A172 (cell line): Measurements from ENCODE around the gene ZCCHC14. TPM values are rescaled to one million over a fixed set of nuclear protein-coding genes. Genes with fewer than 3 reads are reported as not detected.

Experiments used
- DNase-seq: peaks from one replicate; pipeline ENCODE4 v3.0.0-alpha.2; 2015; ENCODE audit warnings: low spot score
- total RNA-seq: library from RNA; depleted of rRNA; stranded (reverse); fragments of >200 nt; shearing (Covaris generic); gene quantifications from 2 replicates; pipeline ENCODE4 v1.2.3, GENCODE V29; 2014; rRNA removed

ZCCHC14 gene
- 7.1 and 8.4 TPM in 2 replicates for total RNA-seq

DNA sequence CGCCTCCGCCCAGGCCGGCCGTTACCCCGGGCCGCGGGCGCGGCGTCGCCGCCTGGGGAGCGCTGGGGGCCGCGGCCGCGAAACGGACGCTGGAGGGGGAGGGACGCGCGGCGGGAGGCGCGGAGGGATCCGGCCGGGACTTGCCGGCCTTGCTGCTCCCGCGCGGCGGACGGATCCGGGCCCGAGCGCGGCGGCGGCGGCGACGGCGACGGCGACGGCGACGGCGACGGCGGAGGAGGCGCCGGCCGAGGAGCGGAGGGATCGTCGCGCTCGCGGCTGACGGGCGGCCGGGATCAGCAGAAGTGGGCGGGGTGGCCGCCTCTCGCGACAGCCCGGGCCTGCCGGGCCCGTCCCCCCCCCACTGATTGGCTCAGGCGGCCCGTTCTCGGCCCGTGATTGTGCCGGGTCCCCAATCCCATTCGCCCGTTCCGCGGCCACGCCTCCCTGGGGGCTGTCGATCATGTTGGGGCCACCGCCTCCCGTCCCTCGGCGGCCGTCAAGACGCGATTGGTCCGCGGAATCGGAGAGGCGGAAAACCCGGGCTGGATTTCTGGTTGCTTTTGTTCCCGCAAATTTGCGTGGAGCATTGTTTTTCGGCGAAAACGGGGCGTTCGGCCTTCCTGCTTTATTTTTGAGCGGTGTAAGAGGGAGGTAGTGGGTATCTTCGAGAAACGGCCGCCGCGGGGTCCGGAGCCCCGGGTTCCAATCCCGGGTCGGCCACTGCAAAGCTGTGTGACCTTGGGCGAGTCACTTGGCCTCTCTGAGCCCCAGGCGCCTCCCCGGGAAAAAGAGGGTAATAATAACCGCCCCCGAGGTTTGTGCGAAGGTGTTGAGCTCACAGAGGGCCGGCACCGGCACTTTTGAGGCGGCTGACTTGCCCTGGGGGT is at the start of gene ZCCHC14:
Gene ZCCHC14 (minus strand): TSS at position 304 of the 887 bp plus-strand sequence. CDS start 786 bp downstream, outside the sequence.
- DNase-seq, result peak; percentile 94

DNA sequence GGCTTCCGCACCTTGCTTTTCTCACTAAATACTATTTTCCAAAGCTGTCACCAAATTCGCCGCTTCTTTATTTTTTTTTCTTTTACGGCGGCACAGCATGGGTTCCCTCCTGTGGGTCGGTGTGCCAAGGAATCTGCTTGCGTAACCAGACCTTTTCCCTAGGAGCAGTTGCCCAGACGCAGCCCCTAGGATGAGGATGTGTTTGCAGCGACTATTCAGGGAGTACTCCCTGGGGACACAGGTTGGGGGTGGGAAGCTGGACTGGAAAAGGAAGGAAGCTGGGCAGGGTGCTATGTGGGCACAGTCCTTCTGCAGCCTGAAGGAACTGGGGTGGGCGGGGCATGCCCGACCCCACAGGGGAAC is 49.0 kb upstream of the ZCCHC14 start:
- DNase-seq, result no peak

DNA sequence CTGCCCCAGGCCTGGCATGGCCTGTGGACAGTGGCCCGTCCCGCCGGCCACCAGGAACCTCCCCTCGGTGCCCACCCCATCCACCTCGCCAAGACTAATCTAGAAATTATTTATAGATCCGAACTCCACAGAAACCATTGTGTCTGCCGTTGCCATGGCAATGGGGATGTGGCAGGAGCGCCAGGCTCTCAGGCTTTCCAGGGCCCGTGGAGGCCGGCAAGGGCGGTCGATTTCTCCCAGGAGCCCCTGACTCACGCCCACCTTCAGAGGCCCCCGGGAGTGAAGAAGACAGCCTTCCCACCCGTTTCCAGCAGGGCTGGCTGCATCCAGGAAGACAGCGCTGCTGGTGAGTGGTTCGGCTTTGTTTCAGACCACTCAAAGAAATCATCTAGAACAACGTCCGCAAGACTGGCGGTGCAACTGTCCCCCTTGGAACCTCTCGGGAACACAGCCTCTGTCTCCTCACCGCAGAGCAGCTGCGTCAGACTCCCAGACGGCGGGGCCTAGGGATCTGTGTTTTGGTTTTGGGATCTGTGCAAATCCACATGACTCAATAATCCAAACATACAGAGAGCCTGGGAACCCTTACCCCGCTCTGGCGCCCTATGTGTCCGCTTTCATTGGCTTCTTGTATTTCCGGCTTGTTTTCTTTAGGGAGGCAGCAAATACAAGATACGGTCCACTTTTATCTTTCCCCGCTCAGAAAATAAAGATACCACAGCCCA is 48.5 kb upstream of the ZCCHC14 start:
- no peak for DNase-seq

DNA sequence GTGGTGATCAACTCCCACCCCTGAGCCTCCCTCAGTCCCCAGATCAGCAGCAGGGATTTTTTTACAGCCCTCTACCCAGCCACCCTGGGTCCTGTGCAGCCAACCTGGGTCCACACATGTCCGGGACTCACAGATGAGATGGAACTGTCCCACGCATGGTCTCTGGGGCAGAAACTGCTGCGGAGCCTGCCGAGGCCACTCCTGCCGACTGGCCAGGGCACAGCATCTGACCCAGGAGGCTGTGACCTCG is 48.0 kb upstream of the ZCCHC14 start:
- no peak for DNase-seq

DNA sequence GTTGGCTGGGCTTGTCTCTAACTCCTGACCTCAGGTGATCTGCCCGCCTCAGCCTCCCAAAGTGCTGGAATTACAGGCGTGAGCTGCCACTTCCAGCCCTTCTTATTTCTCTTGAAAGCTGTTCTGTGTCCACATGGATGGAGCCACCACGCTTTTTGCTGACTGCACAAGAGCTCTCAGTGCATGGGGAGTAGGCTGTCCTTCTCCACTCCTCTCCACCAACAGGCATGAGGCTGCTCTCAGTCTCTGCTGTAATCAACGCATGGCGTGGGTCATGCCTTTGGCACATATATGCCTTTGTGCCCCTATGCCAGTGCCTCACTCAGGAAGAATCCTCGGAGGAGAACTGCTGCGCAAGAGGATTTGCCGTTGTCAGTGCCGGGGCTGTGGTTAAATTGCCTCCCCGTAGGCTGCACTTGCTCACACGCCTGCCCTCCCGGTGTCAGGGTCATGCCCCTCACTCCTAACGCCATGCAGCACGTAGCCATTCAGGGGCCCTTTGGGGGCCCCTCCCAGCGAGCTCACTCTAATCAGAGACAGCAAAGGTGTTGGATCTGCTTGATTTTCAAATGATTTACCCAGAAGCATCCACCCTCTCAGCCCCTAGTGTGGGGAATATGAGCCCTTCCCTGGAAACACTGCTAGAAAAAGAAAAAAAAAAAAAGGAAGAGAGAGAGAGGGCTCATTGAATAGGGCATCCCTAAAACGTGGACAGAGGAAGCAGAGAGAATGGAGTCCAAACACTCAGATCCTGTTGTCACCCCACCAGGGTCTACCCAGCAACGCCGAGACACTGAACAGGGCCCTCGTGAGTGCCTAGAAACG is 47.5 kb upstream of the ZCCHC14 start:
- DNase-seq, result no peak

DNA sequence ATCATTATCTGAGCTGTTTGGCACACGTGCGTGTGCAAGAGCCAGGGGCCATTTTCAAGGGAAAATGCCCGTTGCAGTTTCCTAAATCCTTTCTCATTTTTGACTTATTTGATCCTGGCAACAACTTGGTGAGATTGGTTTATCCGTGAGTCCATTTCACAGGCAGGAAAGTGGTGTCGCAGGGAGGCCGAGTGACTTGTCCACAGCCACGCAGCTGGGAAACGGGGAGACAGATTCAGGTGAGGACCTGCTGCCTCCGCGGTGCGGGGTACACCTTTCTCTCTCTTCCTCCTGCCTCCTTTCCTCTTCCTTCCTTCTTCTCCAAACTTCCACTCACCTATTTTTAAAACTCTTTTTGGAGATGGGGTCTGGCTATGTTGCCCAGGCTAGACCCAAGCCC is 46.3 kb upstream of the ZCCHC14 start:
- DNase-seq, result no peak

DNA sequence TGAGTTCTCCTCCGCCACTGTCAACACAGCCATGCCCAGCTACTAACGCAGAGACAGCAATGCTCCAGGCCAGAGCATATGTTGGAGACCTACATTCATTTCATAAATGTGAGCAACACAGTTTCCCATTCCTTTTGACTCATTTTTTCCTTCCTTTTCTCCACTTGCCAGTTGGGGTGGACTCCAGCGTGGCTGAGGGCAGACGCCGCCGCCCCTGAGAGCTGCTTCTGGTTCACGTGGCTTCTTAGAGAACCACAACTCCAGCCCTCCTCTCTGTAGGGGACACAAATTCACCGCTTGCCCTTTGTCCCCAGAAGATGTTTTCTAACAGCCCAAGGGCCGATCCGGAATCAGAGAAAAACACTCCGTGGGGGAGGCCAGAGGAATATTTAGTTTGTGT is 45.8 kb upstream of the ZCCHC14 start:
- DNase-seq, result no peak

DNA sequence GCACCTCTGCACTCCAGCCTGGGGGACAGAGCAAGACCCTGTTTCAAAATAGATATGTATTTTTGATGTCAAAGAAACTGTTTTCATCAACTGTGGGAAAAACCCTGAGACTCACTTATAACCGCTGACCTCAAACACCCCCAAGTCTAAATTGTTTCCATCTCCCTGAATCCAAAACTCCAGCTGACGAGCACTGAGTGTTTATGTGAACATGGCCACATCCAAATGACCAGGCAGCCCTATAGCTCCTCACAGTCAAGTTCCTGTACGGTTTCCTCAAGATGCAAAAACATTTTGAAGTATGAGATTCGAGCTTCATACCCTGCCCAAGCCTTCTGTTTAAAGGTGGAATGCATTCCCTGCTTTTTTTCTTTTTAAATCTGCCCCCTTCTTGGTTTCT is 45.3 kb upstream of the ZCCHC14 start:
- DNase-seq, result no peak

DNA sequence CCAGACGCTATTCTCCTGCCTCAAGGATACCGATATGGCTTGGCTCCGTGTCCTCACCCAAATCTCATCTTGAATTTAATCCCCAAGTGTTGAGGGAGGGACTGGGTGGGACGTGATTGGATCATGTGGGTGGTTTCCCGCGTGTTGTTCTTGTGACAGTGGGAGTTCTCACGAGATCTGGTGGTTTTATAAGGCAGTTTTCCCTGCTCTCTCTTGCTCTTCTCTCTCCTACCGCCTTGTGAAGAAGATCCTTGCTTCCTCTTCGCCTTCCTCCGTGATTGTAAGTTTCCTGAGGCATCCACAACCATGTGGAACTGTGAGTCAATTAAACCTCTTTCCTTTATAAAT is 43.9 kb upstream of the ZCCHC14 start:
- no peak for DNase-seq

DNA sequence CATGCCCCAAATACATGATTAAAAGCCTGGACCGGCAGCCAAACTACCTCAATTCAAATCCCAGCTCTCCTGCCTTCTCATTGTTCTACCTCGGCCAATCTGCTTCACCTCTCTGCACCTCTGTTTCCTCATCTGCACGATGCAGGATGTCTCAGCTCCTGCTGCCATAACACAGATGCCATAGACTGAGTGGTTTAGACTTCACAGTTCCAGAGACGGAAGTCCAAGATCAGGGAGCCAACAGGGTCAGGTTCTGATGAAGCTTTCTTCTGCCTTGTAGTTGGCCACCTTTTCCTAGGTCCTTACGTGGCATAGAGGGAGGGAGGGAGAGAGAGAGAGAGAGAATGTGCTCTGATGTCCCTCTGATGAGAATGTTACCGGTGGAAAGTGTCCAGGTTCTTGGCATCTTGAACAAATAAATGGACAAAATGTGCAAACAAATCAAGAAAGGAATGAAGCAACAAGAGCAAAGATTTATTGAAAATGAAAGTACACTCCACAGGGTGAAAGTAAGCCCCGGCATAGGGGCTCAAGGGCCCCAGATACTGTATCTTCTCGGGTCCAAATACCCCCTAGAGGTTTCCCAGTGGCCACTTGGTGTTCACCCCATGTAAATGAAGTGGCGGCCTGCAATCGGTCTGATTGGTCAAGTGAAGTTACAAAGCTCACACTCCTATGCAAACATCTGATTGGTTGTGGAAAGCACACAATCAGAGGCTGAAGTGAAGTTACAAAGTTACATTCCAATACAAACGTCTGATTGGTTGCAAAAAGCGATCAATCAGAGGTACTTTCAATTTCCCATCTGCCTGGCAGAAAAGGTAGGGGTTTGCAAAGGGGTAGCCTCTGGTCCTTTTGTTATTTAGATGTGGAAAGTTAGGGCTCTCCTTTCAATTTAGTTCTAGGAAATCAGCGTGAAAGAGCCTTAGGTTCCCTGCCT is 43.3 kb upstream of the ZCCHC14 start:
- no peak for DNase-seq

DNA sequence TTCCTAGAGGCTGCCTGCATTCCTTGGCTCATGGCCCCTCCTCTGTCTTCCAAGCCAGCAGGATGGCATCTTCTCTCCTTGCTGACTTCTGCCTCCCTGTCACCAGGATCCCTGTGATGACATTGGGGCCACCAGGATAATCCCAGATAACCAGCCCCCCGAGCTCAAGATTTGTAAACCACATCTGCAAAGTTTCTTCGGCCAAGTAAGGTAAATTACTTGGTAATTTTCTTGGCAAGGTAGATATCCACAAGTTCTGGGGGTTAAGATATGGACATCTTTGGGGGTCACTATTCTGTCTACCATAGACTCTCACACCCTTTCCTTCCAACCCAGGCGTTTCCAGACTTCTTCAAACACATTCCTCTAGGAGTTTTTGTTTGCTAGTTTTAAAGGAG is 42.6 kb upstream of the ZCCHC14 start:
- DNase-seq, result no peak

DNA sequence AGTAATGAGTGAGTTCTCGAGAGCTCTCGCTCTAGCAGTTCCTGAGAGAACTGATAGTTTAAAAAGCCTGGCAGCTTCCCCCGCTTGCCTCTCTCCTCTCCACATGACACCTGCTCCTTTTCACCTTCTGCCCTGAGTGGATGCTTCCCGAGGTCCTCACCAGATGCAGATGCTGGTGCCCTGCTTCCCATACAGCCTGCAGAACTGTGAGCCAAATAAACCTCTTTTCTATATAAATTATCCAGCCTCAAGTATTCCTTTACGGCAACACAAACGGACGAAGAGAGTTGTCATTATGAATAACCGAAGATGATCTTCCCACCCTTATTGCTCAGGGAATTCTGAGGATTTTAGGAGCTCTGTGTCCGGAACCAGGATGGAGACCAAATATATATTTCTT is 41.9 kb upstream of the ZCCHC14 start:
- no peak for DNase-seq

DNA sequence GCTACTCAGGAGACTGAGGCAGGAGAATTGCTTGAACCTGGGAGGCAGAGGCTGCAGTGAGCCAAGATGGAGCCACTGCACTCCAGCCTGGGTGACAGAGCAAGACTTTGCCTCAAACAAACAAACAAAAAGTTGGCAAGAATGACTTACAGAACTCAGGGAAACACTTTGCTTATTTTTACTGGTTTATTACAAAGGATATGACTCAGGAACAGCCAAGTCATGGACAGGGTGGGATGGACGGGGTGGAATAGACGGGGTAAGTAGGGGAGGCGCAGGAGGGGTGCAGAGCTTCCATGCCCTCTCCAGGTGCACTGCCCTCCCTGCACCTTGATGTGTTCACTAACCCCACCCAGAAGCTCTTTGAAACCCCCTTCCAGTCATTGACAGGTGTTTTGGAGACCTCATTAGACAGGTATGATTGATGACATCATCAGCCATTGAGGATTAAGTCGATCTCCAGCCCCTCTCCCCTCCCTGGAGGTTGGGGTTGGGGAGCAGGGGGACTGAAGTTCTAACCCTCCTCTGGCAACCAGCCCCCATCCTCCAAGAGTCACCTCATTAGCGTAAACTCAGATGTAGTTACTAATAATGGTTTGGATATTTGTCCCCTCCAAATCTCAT is 41.3 kb upstream of the ZCCHC14 start:
- peak; percentile 8 for DNase-seq

DNA sequence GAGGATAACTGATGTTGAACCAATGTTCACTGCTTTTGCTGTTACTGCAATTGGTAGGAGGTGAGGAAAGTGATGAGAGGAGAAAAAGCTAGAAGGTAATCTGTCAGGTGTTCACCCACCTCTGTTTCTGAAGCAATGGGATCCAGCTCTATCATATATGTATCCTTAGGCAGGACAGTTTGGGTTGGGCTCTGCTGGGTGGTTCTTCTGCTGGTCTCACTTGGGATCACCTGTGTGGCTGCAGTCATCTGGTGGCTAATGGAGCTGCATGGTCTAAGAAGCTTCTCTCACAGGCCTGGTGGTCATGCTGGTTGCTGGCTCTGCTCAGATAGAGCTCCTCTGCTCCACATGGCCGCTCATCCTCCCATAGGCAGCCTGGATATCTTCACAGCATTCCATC is 40.2 kb upstream of the ZCCHC14 start:
- DNase-seq, result no peak

DNA sequence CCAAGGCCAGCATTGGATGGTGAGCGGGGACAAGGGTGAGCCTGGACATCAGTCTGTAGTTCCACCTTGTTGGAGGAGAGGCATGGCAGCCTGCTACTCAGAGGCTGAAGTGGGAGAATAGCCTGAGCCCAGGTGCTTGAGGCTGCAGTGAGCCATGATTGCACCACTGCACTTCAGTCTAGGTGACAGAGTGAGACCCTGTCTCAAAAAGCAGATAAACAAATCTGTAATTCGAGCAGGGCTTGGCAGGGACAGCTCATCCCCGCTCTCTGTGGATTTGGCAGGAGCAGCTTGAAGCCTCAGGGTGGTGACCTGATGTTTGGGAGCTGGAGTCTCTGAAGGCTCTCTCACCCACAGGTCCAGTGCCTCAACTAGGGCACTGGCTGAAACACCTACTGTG is 38.6 kb upstream of the ZCCHC14 start:
- DNase-seq, result no peak

DNA sequence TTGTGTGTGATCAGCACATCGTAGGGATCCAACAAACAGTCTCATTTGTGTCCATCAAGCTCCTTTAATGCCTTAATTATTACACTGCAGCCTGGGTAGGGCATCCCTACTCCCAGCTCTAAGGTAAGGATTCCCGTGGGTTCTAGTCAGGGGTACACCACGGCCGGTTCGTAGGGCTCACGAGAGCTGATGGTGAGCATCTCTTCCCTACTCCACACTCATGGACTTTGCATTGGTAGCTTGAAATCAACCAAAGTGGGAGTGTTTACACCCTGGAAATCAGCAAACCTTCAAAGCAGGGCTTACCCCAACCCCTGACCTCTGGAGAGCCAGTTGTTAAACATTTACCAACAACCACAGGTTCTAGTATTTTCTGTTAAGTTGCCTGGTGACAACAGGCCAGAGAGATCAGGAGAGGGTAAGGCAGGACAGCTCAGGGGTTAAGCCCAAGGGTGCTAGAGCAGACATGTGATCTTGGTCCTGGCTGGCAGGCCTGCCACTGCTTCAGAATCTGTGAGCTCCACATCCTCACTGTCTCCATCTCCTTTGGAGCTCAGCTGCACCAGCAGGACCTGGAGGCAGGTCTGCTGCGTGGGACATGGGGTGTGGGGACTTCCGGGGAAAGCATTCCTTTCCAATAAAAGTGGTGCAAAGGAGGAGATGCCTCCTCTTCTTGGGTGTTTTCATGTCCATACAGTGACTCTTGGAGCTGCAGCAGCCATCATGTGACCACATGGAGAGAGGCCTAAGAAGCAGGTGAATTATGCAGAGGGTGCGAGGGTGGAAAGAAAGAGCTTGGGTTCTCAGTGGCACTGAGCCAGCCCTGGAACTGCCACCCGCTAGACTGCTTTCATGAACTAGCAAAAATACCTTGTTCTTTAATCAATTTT is 36.1 kb upstream of the ZCCHC14 start:
- no peak for DNase-seq

DNA sequence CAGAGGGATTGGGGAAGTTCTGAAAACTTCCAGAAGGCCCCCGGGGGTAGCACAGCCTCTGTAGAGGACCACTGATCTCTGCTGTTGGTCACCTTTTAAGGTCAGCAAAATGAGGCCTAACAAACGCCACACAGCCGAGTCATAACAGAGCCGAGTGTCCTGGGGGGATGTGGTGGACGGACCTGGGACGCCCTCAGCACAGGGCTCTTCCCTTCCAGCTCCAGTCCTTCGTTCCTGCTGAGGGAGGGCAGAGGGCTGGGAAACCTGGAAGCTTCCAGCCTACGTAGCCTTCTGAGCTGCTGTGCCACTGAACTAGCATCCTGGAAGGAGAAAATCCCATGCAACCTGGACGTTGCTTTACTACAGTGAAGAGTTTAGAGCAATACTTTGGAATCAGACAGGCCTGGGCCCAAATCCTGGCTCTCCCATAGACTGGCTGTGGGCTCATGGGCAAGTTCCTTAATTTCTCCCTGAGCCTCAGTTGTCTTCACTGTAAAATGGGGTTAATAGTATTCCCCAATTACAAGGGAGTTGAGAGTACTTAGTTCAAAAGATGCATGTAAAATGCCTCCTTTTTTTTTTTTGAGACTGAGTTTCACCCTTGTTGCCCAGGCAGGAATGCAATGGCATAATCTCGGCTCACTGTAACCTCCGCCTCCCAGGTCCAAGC is 34.4 kb upstream of the ZCCHC14 start:
- no peak for DNase-seq

DNA sequence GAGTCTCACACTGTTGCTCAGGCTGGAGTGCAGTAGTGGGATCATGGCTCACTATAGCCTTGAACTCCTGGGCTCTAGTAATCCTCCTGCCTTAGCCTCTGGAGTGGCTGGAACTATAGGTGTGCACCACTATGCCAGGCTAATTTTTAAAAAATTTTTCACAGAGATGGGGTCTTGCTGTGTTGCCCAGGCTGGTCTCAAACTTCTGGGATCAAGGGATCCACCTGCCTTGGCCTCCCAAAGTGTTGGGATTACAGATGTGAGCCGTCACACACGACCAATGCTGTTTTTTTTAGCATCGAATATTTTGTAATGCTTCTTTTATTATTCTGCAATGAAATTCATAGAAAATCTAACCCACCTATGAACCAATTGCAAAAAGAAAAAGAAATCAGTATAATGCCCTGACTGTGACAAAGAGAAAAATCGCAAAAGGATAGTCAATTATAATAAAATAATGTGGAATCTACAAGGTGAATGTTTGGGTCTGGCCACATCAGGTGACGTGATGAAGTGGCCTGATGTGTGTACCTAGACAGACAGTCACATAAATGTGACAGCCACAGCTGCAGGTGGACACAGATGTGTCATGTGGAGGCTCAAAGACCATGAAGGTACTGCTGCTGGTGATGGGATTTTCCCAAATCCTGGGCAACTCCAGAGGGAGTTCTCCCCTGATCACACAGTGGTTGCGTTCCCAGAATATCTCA is 33.6 kb upstream of the ZCCHC14 start:
- no peak for DNase-seq

DNA sequence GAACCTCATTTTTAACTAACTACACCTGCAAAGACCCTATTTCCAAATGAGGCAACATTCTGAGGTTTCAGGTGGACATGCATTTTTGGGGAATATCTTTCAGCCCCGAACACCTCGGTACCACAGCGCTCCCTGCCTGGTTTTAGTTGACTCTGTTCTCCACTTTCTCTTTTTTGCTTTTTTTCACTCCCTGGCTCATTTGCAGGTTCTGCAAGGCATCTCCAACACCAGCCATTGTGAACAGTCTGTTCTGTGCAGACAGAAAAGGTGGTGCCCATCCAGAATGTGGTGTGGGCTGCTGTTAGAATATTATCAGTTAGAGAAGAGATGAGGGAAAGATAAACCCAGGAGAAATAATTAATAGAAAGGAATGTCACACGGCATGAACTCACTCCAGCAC is 32.5 kb upstream of the ZCCHC14 start:
- DNase-seq, result no peak
